HG02798 (cell line): Measurements from ENCODE around the gene TK2.
A peak's percentile ranks its signal among the peaks of the same experiment; 100 is the strongest.

ENCODE experiments used
- ATAC-seq: cut with Tn5 transposase; IDR thresholded peaks from one replicate; pipeline ENCODE4 v1.9.1; 2021; ENCODE audit warnings: mild to moderate bottlenecking; ENCODE audit not compliant: unreplicated experiment, poor library complexity

The TK2 gene

GRCh38 chr16:66487580-66488275 lies 62.2 kb downstream of the TK2 start:
- ATAC-seq = no peak

GRCh38 chr16:66486773-66487579 lies 62.9 kb downstream of the TK2 start:
- ATAC-seq = no peak

- no peak for ATAC-seq
Observed at GRCh38 chr16:66486199-66486772, 63.6 kb downstream of the TK2 start.

GRCh38 chr16:66485376-66485775 lies 64.5 kb downstream of the TK2 start:
- no peak for ATAC-seq

- no peak for ATAC-seq
Observed at GRCh38 chr16:66484453-66485213, 65.3 kb downstream of the TK2 start.

- peak; percentile 60 for ATAC-seq
Observed at GRCh38 chr16:66483689-66484452, 66.1 kb downstream of the TK2 start.

- ATAC-seq = no peak
Observed at GRCh38 chr16:66481943-66482390, 68.0 kb downstream of the TK2 start.

GRCh38 chr16:66481081-66481942 lies 68.6 kb downstream of the TK2 start:
- ATAC-seq = no peak

GRCh38 chr16:66480265-66481080 lies 69.4 kb downstream of the TK2 start:
- no peak for ATAC-seq

GRCh38 chr16:66479661-66480264 lies 70.2 kb downstream of the TK2 start:
- ATAC-seq = no peak

- peak; percentile 64 for ATAC-seq
Observed at GRCh38 chr16:66478733-66479511, 71.0 kb downstream of the TK2 start.

GRCh38 chr16:66477028-66477515 lies 72.8 kb downstream of the TK2 start:
- ATAC-seq = no peak

GRCh38 chr16:66476328-66477027 lies 73.4 kb downstream of the TK2 start:
- ATAC-seq = no peak

- ATAC-seq = no peak
Observed at GRCh38 chr16:66475232-66475631, 74.7 kb downstream of the TK2 start.

GRCh38 chr16:66474750-66475199 lies 75.1 kb downstream of the TK2 start:
- peak; percentile 89 for ATAC-seq
